Fibroblast of skin of back (primary cell): Measurements from ENCODE around the gene LCN9.

Source experiments
- DNase-seq: peaks from one replicate; pipeline ENCODE4 v3.0.0-alpha.2; 2013

The LCN9 gene

DNA sequence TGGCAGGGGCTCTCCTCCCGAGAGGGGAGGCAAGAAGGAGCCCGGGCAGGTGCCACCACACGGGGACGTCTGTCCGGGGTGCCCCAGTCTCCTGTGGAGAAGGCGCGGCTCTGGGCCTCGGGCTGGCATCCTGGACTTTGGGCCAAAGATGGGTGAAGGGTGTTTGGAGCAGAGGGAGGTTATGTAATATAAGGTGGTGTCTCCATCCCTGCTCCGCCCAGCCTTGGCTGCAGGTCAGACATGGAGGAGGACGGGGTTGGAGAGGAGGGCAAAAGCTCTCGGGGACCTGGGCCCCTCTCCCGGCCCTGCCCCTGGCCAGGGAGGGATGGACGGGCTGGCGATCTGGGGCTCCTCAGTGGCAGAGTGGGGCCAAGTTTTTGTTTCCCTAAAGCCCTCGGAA lies 37.4 kb downstream of the LCN9 start:
- DNase-seq, result no peak

DNA sequence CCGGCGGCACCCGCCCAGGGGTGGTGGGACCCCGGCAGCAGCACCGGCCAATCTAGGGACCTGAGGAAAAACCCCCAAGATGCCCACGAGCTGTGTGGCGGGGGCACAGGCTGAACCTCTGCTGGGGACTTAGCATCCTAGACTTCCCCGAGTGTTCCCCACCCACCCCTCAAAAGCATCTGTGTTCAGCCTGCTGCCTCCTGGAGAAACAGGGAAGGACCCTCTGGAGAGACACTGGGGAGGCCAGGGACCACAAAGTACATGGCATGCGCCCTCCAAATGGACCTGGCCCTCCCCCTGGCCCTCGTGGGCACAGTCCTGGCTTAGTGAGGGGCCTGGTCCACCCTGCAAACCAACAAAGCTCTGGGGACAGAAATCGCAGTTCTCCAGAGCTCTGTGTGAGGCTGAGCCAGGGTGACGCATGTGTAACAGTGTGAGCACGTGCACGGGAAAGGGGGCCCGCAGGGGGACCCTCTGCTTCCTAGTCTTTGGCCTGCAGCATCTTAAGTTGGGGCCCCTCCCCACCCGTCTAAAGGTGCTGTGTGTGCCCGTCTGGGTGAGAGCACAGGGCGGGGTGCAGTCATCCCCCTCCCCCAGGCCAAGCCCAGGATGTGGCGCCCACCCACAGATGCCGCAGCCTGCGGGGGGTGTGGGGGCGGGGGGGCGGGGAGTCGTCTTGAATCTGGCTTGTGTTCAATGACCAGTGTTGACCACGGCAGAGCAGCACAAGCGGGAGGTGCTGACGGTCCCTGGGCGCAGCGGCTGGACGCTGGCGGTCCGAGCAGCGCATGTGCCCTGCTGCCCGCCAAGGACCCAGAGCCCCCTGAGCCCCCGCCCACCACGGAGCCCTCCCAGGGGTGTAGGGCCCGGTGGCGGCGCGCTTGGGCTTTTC lies 38.2 kb downstream of the LCN9 start:
- DNase-seq, result no peak

DNA sequence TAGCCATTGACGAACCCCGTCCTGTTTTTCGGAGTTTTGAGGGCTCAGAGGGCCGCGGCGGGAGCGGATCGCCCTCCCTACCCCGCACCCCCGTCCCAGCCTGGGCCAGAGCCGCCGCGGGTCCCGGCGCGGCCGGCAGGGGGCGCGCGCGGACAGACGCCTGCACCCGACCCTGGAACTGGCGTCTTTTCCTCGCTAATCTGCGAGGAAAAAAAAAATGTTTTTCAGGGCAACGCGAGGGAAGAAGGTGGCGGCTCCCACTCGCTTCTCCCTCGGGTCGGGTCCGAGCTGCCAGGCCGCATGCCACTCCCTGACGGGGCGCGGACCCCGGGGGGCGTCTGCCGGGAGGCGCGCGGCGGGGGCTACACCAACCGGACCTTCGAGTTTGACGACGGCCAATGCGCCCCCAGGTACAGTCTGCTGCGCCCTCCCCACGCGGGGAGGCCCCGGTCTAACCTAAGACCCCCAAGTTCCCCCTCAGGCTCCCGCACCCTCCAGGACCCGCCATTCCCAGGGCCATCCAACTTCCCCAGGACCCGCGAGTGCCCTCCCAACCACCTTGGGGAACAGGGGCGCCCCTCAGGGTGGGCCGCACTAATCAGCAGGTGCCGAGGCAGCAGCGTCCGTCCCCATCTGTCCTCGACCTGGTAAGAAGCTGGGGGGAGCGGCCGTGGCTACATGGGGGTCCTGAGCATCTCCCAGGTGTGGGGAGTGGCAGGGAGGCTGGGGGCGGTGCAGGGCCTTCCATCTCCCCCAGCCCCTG lies 39.0 kb downstream of the LCN9 start, which contains the start of gene KCNT1:
Gene KCNT1 (plus strand): TSS at position 227 of the 763 bp plus-strand sequence. CDS start 74 bp downstream, at position 301.
- peak; percentile 36 for DNase-seq

DNA sequence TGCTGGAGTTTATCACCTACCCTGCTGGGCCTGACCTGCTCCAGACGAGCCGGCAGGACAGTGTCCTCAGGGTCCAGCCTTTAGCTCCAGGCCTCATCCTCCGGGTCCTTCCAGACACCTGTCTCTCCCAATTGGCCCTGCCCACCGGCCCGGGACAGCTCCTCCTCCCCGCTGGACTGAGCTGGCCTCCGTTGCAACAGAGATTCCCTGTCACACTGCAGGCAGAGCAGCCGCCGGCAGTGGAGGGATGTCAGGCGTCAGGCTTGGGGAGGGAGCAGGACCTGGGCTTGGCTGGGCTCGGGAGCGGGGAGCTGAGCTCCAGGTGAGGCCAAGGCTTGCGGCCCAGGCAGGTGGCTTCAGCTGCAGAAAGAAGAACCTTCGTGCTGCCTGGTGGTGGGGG lies 40.6 kb downstream of the LCN9 start:
- no peak for DNase-seq

DNA sequence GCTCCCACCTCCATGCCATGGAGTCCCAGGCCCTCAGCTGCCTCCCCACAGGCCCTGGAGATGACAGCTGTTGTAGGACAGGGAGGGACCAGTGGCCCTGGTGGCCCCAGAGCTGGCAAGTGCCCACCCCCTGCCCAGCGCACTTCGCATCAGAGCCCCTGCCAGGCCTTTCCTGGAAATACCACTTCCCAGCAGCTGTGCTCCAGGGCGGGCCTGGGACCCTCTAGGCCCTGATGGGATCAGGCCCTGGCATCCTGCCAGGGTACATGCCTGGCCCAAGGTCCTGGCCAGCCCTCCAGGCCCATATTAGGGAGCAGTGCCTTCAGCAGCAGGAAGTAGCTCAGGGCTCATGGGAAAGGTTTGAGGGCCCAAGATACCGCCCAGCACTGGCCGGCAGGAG lies 41.4 kb downstream of the LCN9 start:
- DNase-seq, result no peak

DNA sequence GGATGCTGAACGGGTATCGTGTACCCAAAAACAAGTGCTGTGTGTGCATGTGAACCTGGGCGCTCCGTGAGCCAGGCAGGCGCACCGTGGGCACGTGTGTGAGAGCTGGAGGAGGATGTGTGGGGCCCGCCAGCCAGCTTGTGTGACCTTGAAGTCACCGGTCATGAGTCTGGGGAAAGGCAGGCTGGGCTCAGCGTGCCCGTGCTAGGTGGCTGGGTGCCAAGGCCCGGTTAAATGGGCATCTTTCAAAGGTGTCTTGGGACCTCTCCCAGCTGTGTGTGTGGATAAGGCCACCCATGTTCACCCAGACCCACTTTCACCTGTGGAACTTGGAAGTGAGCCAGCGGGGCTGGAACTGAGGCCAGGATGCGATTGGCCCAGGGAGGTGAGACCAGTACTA lies 42.3 kb downstream of the LCN9 start:
- DNase-seq, result no peak

DNA sequence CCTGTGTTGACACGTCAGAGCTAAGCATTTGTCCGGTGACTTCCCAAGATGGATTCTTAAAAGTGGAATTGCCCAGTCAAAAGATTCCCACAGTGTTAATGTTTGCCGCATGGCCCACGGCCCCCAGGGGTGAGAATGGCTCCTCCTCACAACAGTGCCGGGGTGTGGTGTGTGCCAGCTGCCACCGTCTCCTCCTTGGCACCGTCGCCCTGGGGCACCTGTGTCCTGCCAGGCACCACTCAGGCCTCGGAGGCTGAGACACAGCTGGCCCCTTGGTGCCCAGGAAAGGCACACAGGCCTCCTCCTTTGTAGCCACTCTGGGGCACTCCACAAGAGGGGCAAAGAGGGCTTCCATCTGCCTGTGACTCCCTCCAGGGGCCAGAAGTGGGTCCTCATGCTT lies 43.2 kb downstream of the LCN9 start:
- DNase-seq, result no peak

DNA sequence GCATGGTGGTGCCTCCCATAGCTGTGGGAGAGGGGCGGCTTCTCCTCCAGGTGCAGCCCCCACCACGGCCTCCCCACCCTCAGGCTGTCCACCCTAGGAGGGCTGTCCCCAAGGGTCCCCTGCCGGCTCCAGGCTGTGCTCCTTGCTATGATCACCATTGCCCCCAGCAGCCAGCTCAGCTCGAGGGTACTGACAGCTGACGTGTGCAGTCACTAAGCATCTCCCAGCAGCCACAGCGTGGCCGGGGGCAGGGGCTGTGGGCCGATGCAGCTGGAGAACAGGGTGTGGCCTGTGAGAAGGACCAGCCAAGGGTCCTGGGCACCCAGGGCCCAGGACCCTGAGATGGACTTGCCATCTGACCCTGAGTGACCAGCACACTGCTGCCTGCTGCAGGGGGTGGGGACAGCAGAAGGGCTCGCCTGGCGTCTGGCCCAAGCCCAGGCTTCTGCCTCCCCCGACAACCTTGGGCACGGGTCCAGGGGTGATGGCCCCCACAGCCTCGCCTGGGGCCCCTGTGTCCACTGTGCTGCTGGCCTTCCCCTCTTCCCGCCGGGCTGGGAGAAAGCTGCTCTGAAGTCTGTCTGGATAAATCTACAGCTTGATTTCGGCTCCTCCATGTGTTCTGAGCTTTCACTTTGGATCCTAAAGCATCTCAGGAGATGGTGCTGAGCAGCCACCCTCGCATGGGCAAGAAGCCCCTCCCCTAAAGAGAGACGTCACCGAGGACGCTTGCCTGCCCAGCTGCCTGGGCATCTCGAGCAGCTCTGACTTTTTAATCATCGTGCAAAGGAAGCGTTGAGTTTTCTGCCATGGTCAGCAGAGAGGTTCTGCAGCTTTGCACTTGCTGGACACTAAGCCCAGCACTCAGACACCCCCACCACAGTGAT lies 44.4 kb downstream of the LCN9 start:
- no peak for DNase-seq

DNA sequence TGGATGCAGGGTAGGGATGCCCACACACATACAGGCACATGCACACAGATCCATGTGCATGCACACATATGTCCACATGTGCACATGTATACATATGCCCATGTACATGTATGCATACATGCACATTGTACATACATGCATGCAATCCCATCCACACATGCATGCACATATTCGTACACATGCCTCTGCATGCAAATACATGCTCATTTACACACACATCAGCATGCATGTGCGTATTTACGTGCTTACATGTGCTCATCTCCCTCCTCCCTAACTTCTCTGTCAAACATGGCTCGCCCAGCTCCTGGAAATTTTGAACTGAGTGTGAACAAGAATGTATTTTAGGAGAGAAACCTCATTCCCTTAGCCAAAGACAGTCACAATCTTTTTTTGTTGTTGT lies 45.1 kb downstream of the LCN9 start:
- DNase-seq, result no peak

DNA sequence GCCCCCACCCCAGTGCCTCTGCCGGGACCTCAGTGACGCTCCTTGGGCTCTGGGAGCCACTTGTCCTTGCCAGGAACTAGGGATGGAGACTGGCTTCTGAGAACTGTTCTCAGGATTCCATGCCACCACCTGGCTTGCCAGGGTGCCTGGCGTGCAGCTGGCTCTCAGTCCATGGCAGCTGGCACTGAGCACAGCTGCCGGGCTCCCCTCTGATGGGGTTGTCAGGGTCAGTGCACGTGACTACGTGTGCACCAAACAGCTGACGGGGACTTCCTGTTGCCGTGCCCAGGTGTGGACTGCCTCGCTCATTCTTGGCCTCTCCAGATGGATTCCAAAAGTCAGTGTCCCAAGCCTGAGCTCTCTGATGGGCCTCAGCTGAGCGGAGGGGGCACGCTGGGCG lies 48.3 kb downstream of the LCN9 start:
- no peak for DNase-seq

DNA sequence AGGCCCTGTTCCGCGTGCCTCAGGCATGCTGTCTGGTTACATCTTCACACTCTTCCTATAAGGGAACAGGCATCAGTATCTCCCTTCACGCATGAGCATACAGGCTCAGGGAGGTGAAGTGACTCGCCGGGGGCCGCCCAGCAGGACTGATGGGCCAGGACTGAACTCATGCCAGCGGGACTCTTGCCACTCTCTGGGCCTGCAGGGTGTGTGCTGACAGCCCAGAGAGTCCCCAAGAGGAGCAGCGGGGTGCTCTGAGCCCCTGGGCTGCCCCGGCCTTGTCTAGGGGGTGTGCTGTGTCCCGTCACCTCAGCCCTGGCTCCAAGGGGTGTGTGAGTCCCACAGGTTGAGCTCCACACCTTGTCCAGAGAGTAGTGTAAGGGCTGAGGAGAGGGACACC lies 48.8 kb downstream of the LCN9 start:
- DNase-seq, result no peak

DNA sequence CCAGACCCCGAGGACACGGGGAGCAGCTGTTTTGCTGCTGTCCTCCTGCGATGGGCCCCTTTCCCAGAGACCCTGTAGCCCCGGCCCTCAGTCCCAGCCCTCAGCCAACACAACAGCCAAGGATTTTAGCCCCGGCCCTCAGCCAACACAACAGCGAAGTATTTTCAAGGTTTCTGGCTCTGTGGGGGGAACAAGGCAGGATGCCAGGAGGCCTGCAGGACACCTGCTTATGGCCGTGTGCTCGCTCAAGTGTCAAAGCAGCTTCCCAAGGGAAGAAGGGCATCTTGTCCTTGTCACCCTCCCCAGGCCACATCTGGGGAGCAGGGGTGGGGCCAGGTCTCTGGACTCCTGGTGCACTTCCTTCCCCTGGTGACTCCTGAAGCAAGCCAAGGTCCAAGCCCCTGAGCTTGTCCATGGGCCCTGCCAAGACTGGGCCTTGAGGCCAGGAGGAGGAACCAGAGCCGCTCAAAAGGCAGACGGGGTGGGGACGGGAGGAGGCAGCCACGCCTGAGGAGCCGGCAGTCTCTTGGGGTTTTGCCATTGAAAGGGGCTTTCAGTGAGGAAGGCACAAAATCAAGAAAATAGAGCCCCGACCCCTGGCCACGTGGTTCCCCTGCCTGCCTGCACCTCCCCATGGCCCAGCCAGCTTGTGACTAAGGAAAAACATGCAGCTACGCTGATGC lies 49.6 kb downstream of the LCN9 start:
- no peak for DNase-seq

DNA sequence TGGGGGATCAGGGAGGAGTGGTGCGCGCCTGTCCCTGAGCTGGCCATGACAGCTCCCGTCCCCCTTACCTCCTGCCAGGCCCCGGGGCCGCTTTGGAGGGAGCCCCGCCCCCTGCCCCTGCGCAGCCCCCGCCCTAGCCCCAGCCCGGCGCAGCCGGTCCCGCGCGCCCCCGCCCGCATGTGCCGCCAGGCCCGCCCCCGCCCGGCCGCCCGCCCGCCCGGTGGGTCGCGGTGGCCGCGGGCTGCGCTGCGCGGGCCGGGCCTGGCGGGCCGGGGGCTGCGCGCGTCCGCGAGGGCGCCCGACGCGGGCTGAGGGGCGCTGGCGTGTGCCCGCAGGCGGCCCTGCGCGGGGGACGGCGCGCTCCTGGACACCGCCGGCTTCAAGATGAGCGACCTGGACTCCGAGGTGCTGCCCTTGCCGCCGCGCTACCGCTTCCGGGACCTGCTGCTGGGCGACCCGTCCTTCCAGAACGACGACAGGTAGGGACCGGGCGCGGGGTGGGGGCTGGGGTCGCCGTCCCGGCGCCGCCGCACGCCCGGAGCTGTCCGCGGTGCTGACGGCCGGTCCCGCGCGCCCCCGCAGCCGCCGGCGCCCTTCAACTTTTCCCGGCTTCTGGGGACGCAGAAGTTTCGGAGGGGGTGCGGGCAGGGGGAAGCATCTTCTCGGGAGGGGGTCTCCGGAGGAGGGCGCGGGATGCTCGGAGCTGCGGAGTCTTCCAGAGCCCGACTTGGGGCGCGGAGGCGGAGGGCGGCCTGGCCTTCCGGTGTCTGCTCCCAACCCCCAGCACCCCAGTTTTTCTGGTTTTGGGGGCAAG lies 51.3 kb downstream of the LCN9 start:
- DNase-seq, result no peak

DNA sequence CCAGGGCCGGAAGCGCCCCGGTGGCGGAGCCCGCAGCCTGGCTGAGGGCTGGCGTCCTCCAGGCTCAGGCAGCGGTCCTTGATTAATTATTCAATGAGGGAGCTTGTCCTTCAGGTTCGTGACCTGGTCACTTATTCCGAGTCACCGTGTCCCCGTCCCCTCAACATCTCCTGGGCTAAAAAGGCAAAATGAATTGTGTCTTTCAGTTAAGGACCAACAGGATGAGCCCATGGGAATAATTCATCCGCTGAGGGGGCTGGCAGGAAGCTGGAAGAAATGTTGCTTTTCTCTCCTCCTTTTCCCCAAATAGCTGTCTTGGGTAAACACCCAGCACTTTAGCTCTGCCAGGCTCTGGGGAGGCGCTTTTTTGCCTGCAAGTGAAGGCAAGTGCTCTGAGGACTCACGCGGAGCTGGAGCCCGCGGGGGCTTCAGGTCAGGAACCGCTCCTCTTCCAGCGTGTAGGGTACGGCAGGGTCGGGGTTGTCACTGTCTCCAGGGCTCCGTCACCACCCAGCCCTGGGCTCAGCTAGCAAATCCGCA lies 52.0 kb downstream of the LCN9 start:
- DNase-seq, result no peak

DNA sequence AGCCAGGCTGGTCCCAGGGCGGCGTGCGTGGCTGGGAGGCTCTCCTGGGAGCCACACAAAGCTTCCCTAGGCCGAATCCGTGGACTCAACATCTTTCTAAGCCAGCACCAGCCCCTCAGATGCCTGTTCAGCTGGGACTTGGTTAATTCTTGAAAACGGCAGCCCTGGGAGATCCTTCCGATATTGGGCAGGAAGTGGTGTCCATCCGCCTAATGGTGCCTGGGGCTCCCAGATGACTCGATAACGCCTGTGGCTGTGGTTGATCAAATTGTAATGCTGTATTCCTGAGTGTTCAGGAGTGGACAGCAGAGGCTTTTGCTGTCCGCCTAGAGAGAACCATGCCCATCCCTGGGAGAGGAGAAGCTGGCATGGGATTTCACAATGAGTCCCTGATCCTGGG lies 52.9 kb downstream of the LCN9 start:
- DNase-seq, result no peak
